ENCODE data around the gene PRKAR1B. TPM values are rescaled to one million over a fixed set of nuclear protein-coding genes. Genes with fewer than 3 reads are reported as not detected.

The PRKAR1B gene
- total RNA-seq, 2 donors from 2014 or later, result 2.0 to 3.4 TPM

- DNase-seq, result no peak
- Histone ChIP-seq H3K9me3 (no peaks in the 10 kb centered on the region), H3K4me3 (no peak overlapping the region), H3K27ac (no peak overlapping the region), H3K4me1 (peaks cover 28% of the 10 kb centered on the region), H3K36me3 (replicated peaks in 1 of 2; ENCODE audit: insufficient read depth in 1 of 2, low read depth in 2 of 2) (no peaks in the 10 kb centered on the region), H3K27me3 (no peaks in the 10 kb centered on the region)
- intact Hi-C loops (cut with DNase I), result no loop called here
- no peak for TF ChIP-seq CTCF (IDR thresholded peaks at IDR 0.05)
- TF ChIP-seq POLR2A (IDR thresholded peaks at IDR 0.05), result no peak
- 82 to 87% methylated on average over 10 to 11 of the region's 11 CpGs for WGBS, 2 donors
- no peak for ATAC-seq
Observed at GRCh38 chr7:563629-564170, 163.4 kb downstream of the PRKAR1B start.

- Histone ChIP-seq H3K9me3 (no peaks in the 10 kb centered on the region), H3K27ac (peak overlapping the region in 2 of 4 donors; percentile 78 to 82), H3K27me3 (no peaks in the 10 kb centered on the region), H3K36me3 (replicated peaks in 1 of 2; ENCODE audit: insufficient read depth in 1 of 2, low read depth in 2 of 2) (no peaks in the 10 kb centered on the region), H3K4me3 (no peak overlapping the region), H3K4me1 (peaks cover 28% of the 10 kb centered on the region)
- no peak for TF ChIP-seq CTCF (IDR thresholded peaks at IDR 0.05)
- no peak for TF ChIP-seq POLR2A (IDR thresholded peaks at IDR 0.05)
- DNase-seq (no peak), ATAC-seq (no peak)
- 86 to 92% methylated on average over 12 to 17 of the region's 17 CpGs for WGBS, 2 donors
- intact Hi-C loops (cut with DNase I), result no loop called here
Observed at GRCh38 chr7:562789-563628, 164.1 kb downstream of the PRKAR1B start.

- no peak overlapping the region for H3K4me3 ChIP-seq
- 59 to 64% methylated on average over 7 of the region's 7 CpGs for WGBS, 2 donors
- intact Hi-C loops (cut with DNase I), result no loop called here
- no peaks in the 10 kb centered on the region for H3K9me3 ChIP-seq
- ATAC-seq (no peak), DNase-seq (no peak)
- peaks cover 28% of the 10 kb centered on the region for H3K4me1 ChIP-seq
- no peaks in the 10 kb centered on the region for H3K27me3 ChIP-seq
- peak overlapping the region; percentile 65 to 83 (median 80) for H3K27ac ChIP-seq
- TF ChIP-seq CTCF (IDR thresholded peaks at IDR 0.05), result no peak
- no peak for TF ChIP-seq POLR2A (IDR thresholded peaks at IDR 0.05)
- H3K36me3 ChIP-seq (replicated peaks in 1 of 2; ENCODE audit: insufficient read depth in 1 of 2, low read depth in 2 of 2), result no peaks in the 10 kb centered on the region
Observed at GRCh38 chr7:562374-562675, 164.8 kb downstream of the PRKAR1B start.

GRCh38 chr7:561631-562373, 165.3 kb downstream of the PRKAR1B start:
- no peaks in the 10 kb centered on the region for H3K36me3 ChIP-seq (replicated peaks in 1 of 2; ENCODE audit: insufficient read depth in 1 of 2, low read depth in 2 of 2)
- H3K4me3 ChIP-seq, result no peak overlapping the region
- peak; percentile 83 to 92 (median 90) for DNase-seq
- no peaks in the 10 kb centered on the region for H3K27me3 ChIP-seq
- H3K27ac ChIP-seq, result peak overlapping the region; percentile 65 to 83 (median 80)
- no peaks in the 10 kb centered on the region for H3K9me3 ChIP-seq
- TF ChIP-seq POLR2A (IDR thresholded peaks at IDR 0.05) (peak in 2 of 3 donors; percentile 46 to 47), CTCF (IDR thresholded peaks at IDR 0.05) (no peak)
- 3 to 43% methylated on average over 7 to 39 of the region's 44 CpGs for WGBS, 2 donors
- intact Hi-C loops (cut with DNase I), result no loop called here
- peak; percentile 95 for ATAC-seq
- H3K4me1 ChIP-seq, result peaks cover 28% of the 10 kb centered on the region
